ENCODE measurements around the gene RTN4IP1. TPM values are rescaled to one million over a fixed set of nuclear protein-coding genes. Genes with fewer than 3 reads are reported as not detected.

RTN4IP1 gene
- total RNA-seq, 4 donors from 2014 or later: 9.1 to 19.1 (median 13.1) TPM

DNA sequence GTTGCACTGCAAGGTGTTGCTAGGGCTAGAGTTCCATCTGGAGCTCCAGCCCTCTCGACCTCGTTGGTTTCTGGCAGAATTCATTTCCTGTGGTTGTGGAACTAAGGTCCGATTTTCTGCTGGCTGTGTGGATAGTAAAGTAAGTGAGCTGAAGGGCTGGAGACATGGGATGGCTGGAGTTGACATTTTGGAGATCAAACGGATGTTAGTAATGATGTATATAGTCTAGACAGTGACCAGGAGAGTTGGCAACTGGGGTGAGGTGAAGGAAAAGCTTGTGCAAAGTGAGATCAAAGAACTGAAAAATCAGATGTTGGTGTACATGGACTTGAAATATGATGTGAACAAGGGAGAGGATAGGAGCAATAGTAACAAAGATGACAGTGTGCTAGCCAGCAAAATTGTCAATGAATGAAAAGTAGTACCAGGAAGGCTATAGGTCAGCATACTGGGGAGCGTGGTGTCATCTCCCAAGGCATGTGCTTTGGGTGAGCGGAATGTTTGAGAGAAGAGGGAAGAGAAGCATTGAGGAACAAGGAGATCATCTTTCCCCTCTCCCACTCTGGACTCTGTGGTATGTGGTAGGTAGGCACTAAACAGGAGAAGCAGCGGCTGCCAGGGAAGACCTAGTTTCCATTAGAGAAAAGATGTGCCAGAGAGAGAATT is 7.9 kb upstream of the RTN4IP1 start:
- no peak overlapping the region for H3K27ac ChIP-seq
- intact Hi-C loops (cut with DNase I; ENCODE audit: low total_unique reads) (no loop called here), in situ Hi-C loops (cut with MboI; ENCODE audit: low pct_ligation_motif_present in 1 of 4, low pct_unique_long_range_greater_than_20kb in 1 of 4, low sequenced_read_pairs in 3 of 4) (no loop called here)
- peaks cover 0 to 5% (median 3%) of the 10 kb centered on the region in 4 donors for H3K4me1 ChIP-seq
- WGBS, 2 donors (ENCODE audit: low coverage in 1 of 2): 57 to 62% methylated on average over 4 to 7 of the region's 7 CpGs
- no peak for TF ChIP-seq EP300 (IDR thresholded peaks at IDR 0.05; ENCODE audit: low read depth)
- TF ChIP-seq, protein P1, sequence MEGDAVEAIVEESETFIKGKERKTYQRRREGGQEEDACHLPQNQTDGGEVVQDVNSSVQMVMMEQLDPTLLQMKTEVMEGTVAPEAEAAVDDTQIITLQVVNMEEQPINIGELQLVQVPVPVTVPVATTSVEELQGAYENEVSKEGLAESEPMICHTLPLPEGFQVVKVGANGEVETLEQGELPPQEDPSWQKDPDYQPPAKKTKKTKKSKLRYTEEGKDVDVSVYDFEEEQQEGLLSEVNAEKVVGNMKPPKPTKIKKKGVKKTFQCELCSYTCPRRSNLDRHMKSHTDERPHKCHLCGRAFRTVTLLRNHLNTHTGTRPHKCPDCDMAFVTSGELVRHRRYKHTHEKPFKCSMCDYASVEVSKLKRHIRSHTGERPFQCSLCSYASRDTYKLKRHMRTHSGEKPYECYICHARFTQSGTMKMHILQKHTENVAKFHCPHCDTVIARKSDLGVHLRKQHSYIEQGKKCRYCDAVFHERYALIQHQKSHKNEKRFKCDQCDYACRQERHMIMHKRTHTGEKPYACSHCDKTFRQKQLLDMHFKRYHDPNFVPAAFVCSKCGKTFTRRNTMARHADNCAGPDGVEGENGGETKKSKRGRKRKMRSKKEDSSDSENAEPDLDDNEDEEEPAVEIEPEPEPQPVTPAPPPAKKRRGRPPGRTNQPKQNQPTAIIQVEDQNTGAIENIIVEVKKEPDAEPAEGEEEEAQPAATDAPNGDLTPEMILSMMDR (IDR thresholded peaks at IDR 0.05): no peak
- no peak for TF ChIP-seq POLR2AphosphoS5 (IDR thresholded peaks at IDR 0.05)
- TF ChIP-seq POLR2A (IDR thresholded peaks at IDR 0.05): no peak
- H3K4me3 ChIP-seq: no peak overlapping the region
- H3K36me3 ChIP-seq: peaks cover 0 to 13% (median 5%) of the 10 kb centered on the region in 4 donors
- H3K9me3 ChIP-seq: no peaks in the 10 kb centered on the region
- no peak for DNase-seq
- H3K27me3 ChIP-seq: no peaks in the 10 kb centered on the region

DNA sequence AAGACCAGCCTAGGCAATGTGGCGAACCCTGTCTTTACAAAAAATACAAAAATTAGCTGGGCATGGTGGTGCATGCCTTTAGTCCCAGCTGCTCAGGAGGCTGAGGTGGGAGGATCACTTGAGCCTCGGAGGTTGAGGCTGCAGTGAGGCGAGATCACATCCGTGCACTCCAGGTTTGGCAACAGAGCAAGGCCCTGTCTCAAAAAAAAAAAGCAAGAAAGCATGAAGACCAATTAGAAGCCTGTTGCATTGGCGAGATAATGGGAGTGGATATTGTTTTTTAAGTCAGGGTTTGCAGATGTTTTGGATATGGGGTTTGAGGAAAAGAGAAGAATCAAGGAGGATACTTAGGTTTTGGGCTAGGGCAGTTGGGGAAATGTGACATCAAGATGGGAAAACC is 5.3 kb upstream of the RTN4IP1 start:
- intact Hi-C loops (cut with DNase I; ENCODE audit: low total_unique reads) (no loop called here), in situ Hi-C loops (cut with MboI; ENCODE audit: low pct_ligation_motif_present in 1 of 4, low pct_unique_long_range_greater_than_20kb in 1 of 4, low sequenced_read_pairs in 3 of 4) (no loop called here)
- no peak overlapping the region for H3K4me3 ChIP-seq
- H3K27ac ChIP-seq: no peak overlapping the region
- H3K27me3 ChIP-seq: no peaks in the 10 kb centered on the region
- no peaks in the 10 kb centered on the region for H3K9me3 ChIP-seq
- WGBS, 2 donors (ENCODE audit: low coverage in 1 of 2): 88 to 95% methylated on average over 1 to 5 of the region's 5 CpGs
- DNase-seq: no peak
- TF ChIP-seq POLR2A (IDR thresholded peaks at IDR 0.05) (no peak), EP300 (IDR thresholded peaks at IDR 0.05; ENCODE audit: low read depth) (no peak), POLR2AphosphoS5 (IDR thresholded peaks at IDR 0.05) (no peak)
- TF ChIP-seq, protein P1 (IDR thresholded peaks at IDR 0.05): no peak
- no peaks in the 10 kb centered on the region for H3K36me3 ChIP-seq
- peaks cover 0 to 16% (median 8%) of the 10 kb centered on the region in 4 donors for H3K4me1 ChIP-seq

DNA sequence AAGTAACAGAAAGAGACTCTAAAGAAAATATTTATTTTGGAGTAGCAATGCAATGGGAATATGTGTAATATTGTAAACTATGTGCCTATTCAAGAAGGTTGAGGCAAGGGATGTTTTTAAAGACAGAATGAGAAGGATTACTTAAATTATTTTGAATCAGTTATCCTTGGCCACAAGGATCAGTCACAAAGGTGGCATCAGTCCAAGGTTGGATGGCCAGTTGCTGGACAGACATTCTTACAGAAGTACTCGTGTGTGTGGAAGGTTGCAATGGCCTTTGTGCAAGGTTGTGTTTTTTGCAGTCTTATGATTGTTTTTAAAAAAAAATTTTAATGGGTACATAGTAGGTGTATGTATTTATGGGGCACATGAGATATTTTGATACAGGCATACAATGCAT is 2.0 kb upstream of the RTN4IP1 start:
- Histone ChIP-seq H3K27ac (no peak overlapping the region), H3K4me3 (no peak overlapping the region), H3K27me3 (no peaks in the 10 kb centered on the region), H3K9me3 (no peaks in the 10 kb centered on the region), H3K4me1 (peaks cover 8 to 21% (median 14%) of the 10 kb centered on the region in 4 donors), H3K36me3 (no peaks in the 10 kb centered on the region)
- in situ Hi-C loops (cut with MboI; ENCODE audit: low pct_ligation_motif_present in 1 of 4, low pct_unique_long_range_greater_than_20kb in 1 of 4, low sequenced_read_pairs in 3 of 4) (no loop called here), intact Hi-C loops (cut with DNase I; ENCODE audit: low total_unique reads) (no loop called here)
- no peak for DNase-seq
- WGBS, 2 donors (ENCODE audit: low coverage in 1 of 2): 77 to 83% methylated on average over 1 of the region's 1 CpG
- TF ChIP-seq EP300 (IDR thresholded peaks at IDR 0.05; ENCODE audit: low read depth): no peak
- TF ChIP-seq, protein P1 (IDR thresholded peaks at IDR 0.05): no peak

DNA sequence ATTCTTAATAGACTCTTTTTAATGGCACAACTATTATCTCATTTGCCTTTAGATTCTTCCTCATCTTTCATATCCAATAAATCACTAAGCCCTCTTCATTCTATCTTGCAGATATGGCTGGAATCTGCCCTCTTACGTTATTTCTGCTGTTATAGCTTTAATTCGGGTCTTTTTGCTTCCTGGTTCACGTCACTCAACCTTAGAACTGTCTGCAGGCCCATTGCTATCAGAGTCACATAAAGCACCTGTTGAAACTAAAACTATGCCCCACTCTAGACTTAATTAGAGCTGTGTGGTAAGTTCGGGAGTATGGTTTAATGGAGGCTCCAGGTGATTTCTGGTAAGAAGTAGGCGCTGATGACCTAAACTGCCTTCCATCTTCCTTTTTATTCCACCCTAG is 1.1 kb upstream of the RTN4IP1 start:
- Histone ChIP-seq H3K27me3 (no peaks in the 10 kb centered on the region), H3K4me3 (peak overlapping the region in 3 of 4 donors; percentile 51 to 74 (median 62)), H3K36me3 (no peaks in the 10 kb centered on the region), H3K9me3 (no peaks in the 10 kb centered on the region), H3K4me1 (peaks cover 8 to 21% (median 14%) of the 10 kb centered on the region in 4 donors), H3K27ac (peak overlapping the region; percentile 76 to 87 (median 81))
- 36 to 38% methylated on average over 4 to 5 of the region's 5 CpGs for WGBS, 2 donors (ENCODE audit: low coverage in 1 of 2)
- DNase-seq: no peak
- in situ Hi-C loops (cut with MboI; ENCODE audit: low pct_ligation_motif_present in 1 of 4, low pct_unique_long_range_greater_than_20kb in 1 of 4, low sequenced_read_pairs in 3 of 4): no loop called here
- TF ChIP-seq POLR2AphosphoS5 (IDR thresholded peaks at IDR 0.05): no peak
- TF ChIP-seq, protein P1 (IDR thresholded peaks at IDR 0.05): no peak
- TF ChIP-seq EP300 (IDR thresholded peaks at IDR 0.05; ENCODE audit: low read depth): no peak
- intact Hi-C loops (cut with DNase I; ENCODE audit: low total_unique reads): no loop called here

All from transverse colon (tissue), 4 donors.